Gastroesophageal sphincter (tissue), 3 donors: ENCODE measurements around the gene GATB.

Source experiments
- CTCF ChIP-seq, 4 experiments: fragments of 200-600 bp in 2 of 4; fragments of 450-650 bp in 2 of 4; sonication (generic) in 1 of 4; IDR thresholded peaks; one replicate each; pipeline ENCODE4 v1.5.1; 2017 to 2019; ENCODE audit warnings: antibody characterized with exemption in 4 of 4, mild to moderate bottlenecking in 2 of 4, moderate library complexity in 2 of 4
- EP300 ChIP-seq: sonication (generic); formaldehyde crosslinking; IDR thresholded peaks from one replicate; pipeline ENCODE4 v1.6.1; 2017; ENCODE audit warnings: antibody characterized with exemption, mild to moderate bottlenecking

GRCh38 chr4:151719956-151720334 is 40.9 kb downstream of the GATB start:
- no peak for TF ChIP-seq CTCF (IDR thresholded peaks at IDR 0.05)
- TF ChIP-seq EP300: no peak
